GM21737 (cell line): Measurements from ENCODE around the gene LRP4.

Experiments
- ATAC-seq: cut with Tn5 transposase; IDR thresholded peaks from one replicate; pipeline ENCODE4 v1.9.1; 2021; ENCODE audit warnings: mild to moderate bottlenecking, moderate library complexity; ENCODE audit not compliant: unreplicated experiment

The LRP4 gene

GRCh38 chr11:46918788-46919513 is 601 bp upstream of the LRP4 start:
- ATAC-seq: no peak

- ATAC-seq: no peak
Measured at GRCh38 chr11:46917762-46918082, 628 bp downstream of the LRP4 start.

- ATAC-seq: no peak
Measured at GRCh38 chr11:46917109-46917761, 1.1 kb downstream of the LRP4 start.

GRCh38 chr11:46916286-46917108 is 1.9 kb downstream of the LRP4 start:
- ATAC-seq: no peak

DNA sequence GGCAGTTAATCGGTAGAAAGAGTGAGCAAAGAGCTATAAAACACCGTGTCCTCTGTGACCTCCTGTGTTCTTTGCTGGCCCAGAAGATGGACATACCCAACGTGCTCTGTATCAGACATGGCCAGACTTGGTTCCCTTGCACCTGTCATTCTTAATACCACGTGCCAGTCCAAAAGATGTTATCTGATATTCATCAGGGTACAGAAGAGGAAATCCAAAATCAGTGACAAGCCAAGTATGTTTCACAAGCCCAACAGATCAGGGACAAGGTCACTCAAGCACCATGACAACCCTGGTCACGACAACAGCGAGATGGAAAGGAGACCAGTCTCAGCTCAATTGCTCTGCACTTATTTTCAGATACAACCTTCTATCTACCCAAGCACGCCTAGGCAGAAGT is 3.4 kb downstream of the LRP4 start:
- no peak for ATAC-seq

GRCh38 chr11:46914363-46914762 is 4.0 kb downstream of the LRP4 start:
- ATAC-seq: no peak

- no peak for ATAC-seq
Measured at GRCh38 chr11:46913484-46913883, 4.9 kb downstream of the LRP4 start.

GRCh38 chr11:46912526-46913150 is 5.7 kb downstream of the LRP4 start:
- ATAC-seq: no peak

DNA sequence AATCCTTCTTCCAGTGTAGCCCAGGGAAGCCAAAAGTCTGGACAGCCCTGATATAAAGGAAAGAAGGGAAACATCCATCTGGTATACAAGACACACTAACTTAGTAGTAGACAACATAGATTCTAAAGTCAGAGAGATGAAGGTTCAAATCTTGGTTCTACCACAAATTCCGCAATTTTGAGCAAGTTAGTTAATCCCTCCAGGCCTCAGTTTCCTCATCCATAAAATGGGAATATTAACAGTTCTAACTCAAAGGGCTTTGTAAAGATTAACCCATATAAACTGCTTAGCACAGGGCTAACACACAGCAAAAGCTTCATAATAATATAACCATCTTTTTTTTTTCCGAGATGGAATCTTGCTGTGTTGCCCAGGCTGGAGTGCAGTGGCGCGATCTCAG is 10.7 kb downstream of the LRP4 start:
- ATAC-seq: no peak

- ATAC-seq: no peak
Measured at GRCh38 chr11:46906609-46907041, 11.7 kb downstream of the LRP4 start.

DNA sequence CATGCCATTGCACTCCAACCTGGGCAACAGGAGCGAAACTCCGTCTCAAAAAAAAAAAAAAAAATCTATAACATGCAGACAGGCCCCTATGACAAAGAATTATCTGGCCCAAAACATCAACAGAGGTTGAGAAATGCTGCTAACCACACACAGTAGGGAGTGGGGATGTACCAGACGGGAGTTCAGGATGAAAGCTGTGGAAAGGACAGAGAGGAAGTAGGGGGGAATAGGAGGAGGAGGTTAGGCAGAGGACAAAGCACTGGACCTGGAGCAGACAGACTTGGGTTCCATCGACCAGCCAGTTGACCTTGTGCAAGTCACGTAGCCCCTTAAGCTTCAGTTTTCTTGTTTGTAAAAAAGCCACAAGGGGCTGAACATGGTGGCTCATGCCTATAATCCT is 12.5 kb downstream of the LRP4 start:
- no peak for ATAC-seq

DNA sequence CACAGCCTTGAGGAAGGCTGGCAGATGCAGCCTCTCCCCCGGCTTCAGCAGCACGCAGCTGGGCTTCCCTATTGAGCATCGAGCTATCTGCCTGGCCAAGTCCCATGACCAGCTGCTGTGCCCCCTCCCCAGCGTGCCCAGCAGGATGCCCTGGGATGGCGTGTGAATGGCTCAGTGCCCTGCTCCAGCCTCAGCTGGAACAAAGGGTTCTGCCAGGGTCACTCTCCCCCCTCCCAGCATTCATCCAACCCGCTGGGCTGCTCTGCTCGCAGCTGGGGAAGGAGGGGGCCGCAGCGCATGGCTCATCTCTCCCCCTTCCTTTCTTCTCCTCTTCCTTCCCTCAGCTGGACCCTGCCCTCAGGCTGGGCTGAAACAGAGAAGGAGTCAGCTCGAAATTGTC is 14.5 kb downstream of the LRP4 start:
- ATAC-seq: no peak

DNA sequence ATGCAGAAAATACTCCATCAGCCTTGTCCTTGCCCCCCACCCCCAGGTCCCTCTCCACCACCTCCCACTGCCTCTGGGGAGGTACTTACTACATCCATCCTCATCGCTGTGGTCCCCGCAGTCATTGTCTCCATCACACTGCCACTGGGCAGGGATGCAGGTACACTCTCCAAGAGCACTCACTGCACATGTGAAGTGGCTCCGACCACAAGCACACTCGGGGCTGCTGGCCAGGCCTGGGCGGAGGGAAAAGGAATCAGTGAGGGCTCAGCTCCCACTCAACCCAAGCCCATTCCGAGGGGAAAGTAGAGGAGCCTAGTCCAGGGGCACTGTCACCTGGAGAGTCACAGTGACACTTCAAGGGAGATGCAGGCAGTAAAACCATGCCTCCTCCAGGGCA is 15.7 kb downstream of the LRP4 start:
- ATAC-seq: no peak

- ATAC-seq: no peak
Measured at GRCh38 chr11:46901156-46901555, 17.2 kb downstream of the LRP4 start.

DNA sequence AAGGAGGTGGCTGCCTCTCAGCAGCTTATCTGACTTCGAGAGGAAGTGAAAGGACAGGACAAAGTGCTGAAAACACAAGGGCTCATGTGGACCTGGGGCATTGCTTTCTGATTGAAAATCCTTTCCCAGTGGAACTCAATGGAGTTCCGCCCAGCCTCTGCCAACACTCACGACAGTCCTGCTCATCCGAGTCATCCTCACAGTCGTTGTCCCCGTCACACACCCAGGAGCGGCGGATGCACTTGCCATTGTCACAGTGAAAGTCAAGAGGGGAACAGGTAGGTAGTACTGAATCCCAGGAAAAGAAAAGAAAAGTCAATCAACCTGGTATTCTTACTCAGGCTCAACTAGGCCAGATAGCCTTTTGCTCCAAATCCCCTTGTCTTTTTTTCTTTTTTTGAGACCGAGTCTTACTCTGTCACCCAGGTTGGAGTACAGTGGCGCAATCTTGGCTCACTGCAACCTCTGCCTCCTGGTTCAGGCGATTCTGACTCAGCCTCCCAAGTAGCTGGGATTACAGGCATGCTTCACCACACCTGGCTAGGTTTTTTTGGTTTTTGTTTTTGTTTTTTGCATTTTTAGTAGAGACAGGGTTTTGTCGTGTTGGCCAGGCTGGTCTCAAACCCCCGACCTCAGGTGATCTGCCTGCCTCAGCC is 18.1 kb downstream of the LRP4 start:
- ATAC-seq: no peak

- no peak for ATAC-seq
Measured at GRCh38 chr11:46899501-46900025, 18.8 kb downstream of the LRP4 start.

GRCh38 chr11:46898396-46899095 is 19.8 kb downstream of the LRP4 start:
- no peak for ATAC-seq

DNA sequence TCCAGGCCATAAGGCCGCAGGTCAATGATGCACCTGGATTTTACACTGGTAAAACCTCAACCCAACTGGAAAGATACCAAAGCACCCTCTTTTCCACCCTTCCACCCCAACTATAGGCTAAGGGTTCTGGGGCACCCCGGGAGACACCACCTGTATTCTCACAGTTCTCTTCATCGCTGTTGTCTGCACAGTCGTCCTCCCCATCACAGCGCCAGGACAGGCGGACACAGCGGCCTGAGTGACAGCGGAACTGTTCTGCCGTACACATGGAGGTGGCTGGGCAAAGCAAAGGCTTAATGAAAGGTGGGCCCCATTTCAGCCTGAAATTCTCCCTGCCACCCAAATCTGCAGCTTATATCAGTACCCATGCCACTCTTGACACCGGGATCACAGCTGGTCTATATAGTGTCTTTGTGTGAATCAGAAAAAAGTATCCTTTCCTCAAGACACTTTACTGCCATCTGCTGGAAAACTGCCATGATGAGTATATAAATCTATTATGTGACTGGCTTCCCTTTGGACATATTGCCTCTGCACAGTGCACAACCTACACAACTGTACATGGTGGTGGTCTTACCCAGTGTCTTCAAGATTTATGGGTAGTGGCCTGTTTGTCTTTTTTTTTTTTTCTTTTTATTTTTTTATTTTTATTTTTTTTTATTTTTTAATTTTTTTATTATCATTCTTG is 21.5 kb downstream of the LRP4 start:
- no peak for ATAC-seq

GRCh38 chr11:46895821-46896220 is 22.5 kb downstream of the LRP4 start:
- no peak for ATAC-seq

GRCh38 chr11:46894961-46895360 is 23.4 kb downstream of the LRP4 start:
- no peak for ATAC-seq
